ENCODE measurements around the gene BROX.
"Not testable (repeated sequence)": the region's sequence is repeated elsewhere in the genome, so short reads cannot be mapped to it uniquely, and the experiment has no call there.

DNA sequence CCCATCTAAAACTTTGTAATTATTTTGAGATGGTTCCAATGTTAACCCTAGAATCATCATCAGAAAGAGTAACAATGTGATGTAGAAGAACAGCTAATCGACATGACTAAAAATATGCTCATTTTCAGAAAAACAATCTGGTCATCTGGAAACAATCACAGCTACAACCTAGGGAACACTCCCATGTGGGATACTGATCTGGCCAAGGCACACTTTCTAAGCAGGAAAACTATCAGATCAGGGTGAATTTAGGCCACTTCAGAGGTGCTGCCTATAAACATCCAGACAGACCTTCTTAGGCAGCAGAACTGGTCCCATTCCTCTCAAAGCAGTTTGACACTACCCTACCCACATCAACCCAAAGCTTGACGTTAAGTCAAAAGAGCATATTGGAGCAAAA is 43.3 kb upstream of the BROX start:
- TF ChIP-seq, protein P1, sequence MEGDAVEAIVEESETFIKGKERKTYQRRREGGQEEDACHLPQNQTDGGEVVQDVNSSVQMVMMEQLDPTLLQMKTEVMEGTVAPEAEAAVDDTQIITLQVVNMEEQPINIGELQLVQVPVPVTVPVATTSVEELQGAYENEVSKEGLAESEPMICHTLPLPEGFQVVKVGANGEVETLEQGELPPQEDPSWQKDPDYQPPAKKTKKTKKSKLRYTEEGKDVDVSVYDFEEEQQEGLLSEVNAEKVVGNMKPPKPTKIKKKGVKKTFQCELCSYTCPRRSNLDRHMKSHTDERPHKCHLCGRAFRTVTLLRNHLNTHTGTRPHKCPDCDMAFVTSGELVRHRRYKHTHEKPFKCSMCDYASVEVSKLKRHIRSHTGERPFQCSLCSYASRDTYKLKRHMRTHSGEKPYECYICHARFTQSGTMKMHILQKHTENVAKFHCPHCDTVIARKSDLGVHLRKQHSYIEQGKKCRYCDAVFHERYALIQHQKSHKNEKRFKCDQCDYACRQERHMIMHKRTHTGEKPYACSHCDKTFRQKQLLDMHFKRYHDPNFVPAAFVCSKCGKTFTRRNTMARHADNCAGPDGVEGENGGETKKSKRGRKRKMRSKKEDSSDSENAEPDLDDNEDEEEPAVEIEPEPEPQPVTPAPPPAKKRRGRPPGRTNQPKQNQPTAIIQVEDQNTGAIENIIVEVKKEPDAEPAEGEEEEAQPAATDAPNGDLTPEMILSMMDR (IDR thresholded peaks at IDR 0.05), result not testable (repeated sequence)
- TF ChIP-seq POLR2A (IDR thresholded peaks at IDR 0.05), result not testable (repeated sequence)
